Uterus (tissue), 2 donors: ENCODE results near the gene SV2B.

Experiments
- CTCF ChIP-seq, 4 experiments: fragments of 200-600 bp in 2 of 4; fragments of 450-650 bp in 2 of 4; sonication (generic) in 2 of 4; IDR thresholded peaks; one replicate each; pipeline ENCODE4 v1.5.1; 2016 to 2019; ENCODE audit warnings: antibody characterized with exemption in 4 of 4, mild to moderate bottlenecking in 2 of 4, moderate library complexity in 1 of 4
- POLR2A ChIP-seq, 2 donors: fragments of 450-650 bp; IDR thresholded peaks; one replicate each; pipeline ENCODE4 v1.6.1; 2016; ENCODE audit warnings: antibody characterized with exemption in 2 of 2, mild to moderate bottlenecking in 1 of 2, moderate library complexity in 1 of 2

GRCh38 chr15:91282486-91282885 is 182.4 kb downstream of the SV2B start:
- no peak for TF ChIP-seq CTCF (IDR thresholded peaks at IDR 0.05)
- no peak for TF ChIP-seq POLR2A (IDR thresholded peaks at IDR 0.05)
